ENCODE results near the gene MAPK14.

MAPK14 gene

DNA sequence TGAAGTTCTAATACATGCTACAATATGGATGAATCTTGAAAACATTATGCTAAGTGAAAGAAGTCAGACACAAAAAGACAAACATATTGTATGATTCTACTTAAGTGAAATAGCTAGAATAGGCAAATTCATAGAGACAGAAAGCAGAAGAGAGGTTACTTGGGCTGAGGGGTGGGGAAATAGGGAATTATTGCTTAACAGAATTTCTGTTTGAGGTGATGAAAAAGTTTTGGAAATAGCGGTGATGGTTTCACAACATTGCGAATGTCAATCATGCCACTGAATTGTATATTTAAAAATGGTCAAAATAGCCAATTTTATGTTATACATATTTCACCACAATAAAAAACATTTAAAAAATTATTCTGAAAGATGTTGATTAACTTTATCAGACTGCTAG, 9.3 kb upstream of the MAPK14 start:
- TF ChIP-seq CTCF (IDR thresholded peaks at IDR 0.05; ENCODE audit: insufficient read depth, missing control alignments): no peak
- FAIRE-seq (no peak), DNase-seq (ENCODE audit: insufficient read length, low spot score) (no peak)

- FAIRE-seq (no peak), DNase-seq (ENCODE audit: insufficient read length, low spot score) (no peak)
- no peak for TF ChIP-seq CTCF (IDR thresholded peaks at IDR 0.05; ENCODE audit: insufficient read depth, missing control alignments)
Observed at GRCh38 chr6:36019167-36019566, 8.4 kb upstream of the MAPK14 start.

GRCh38 chr6:36020154-36020553, 7.5 kb upstream of the MAPK14 start:
- DNase-seq (ENCODE audit: insufficient read length, low spot score) (no peak), FAIRE-seq (no peak)
- no peak for TF ChIP-seq CTCF (IDR thresholded peaks at IDR 0.05; ENCODE audit: insufficient read depth, missing control alignments)

DNA sequence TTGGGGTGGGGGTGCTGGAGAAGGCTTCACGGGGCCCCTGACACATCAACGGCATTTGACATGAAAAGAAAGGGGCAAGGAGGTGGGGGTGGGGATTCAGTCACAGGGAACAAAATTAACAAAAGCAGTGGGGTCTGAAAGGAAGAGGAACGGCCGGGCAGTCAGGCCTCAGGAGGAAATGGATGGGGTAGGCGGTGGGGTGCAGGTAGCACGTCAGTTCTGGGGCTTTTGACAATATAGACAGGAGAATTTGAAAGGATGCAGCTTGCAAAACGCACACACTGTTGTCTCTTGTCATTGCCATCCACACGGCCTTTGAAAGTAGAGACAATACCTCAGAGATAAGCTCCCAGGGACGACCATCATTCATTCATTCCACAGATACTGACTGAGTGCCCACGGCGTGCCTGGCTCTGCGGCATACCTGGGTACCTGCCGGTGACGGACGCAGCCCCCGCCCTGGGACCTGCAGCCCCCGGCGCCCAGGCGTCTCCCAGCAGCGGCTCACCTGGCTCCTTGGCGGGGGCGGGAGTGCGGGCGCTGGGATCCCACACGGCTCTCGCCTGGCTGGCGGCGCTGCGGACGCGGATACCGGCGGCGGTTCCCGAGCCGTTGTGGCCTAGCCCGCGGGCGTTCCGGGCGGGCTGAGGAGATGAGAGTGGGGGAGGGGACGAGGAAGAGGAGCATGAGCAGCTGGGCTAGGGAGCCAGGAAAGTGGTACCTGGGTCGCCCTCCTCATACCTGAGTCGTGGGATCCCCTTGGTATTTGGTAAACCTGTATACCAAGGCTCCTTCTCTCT, 3.4 kb upstream of the MAPK14 start, which contains the start of gene SLC26A8:
Gene SLC26A8, minus strand, starts transcription at position 646 of the 800 bp plus-strand sequence. CDS start 4,934 bp downstream, outside the sequence.
- FAIRE-seq (no peak), DNase-seq (ENCODE audit: insufficient read length, low spot score) (no peak)
- no peak for TF ChIP-seq CTCF (IDR thresholded peaks at IDR 0.05; ENCODE audit: insufficient read depth, missing control alignments)

DNA sequence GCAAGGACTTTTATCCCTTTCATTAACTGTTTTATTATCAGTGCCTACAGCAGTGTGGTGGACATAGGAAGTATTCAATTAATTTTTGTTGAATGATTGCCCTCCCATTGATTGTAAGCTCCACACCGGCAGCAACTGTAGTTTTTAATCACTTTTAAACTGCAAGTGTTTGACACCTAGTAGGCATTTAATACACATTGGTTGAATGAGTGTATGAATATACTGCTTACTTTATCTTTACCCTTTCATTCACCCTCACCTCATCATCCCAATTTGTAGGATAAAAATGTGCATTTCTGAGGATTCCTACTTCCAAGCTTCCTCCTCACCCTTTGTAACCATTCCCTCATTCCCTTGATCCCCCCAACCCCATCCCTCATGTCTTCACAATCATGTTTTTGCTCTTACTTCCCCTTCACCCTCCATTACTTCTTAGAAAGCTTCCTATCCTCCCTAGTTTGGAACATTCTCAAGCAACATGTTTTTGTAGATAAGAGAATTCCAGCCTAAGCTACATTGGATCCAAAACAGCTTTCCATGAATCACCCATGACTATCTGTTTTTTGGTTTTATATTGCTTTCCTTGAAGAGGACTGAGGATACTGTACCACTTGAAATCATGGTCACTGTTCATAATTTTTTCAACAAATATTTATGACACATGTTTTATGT, 2.2 kb upstream of the MAPK14 start:
- no peak for FAIRE-seq
- no peak for TF ChIP-seq CTCF (IDR thresholded peaks at IDR 0.05; ENCODE audit: insufficient read depth, missing control alignments)
- no peak for DNase-seq (ENCODE audit: insufficient read length, low spot score)

GRCh38 chr6:36025932-36026327, 1.7 kb upstream of the MAPK14 start:
- TF ChIP-seq CTCF (IDR thresholded peaks at IDR 0.05; ENCODE audit: insufficient read depth, missing control alignments): no peak
- DNase-seq (ENCODE audit: insufficient read length, low spot score) (no peak), FAIRE-seq (no peak)
